Measurements from ENCODE around the gene TCN2. TPM values are rescaled to one million over a fixed set of nuclear protein-coding genes. Genes with fewer than 3 reads are reported as not detected.
A peak's percentile ranks its signal among the peaks of the same experiment; 100 is the strongest.
"Not testable (repeated sequence)": the region's sequence is repeated elsewhere in the genome, so short reads cannot be mapped to it uniquely, and the experiment has no call there.

Gene TCN2
- total RNA-seq, 1 donor from 2014 or later: 16.7 TPM

DNA sequence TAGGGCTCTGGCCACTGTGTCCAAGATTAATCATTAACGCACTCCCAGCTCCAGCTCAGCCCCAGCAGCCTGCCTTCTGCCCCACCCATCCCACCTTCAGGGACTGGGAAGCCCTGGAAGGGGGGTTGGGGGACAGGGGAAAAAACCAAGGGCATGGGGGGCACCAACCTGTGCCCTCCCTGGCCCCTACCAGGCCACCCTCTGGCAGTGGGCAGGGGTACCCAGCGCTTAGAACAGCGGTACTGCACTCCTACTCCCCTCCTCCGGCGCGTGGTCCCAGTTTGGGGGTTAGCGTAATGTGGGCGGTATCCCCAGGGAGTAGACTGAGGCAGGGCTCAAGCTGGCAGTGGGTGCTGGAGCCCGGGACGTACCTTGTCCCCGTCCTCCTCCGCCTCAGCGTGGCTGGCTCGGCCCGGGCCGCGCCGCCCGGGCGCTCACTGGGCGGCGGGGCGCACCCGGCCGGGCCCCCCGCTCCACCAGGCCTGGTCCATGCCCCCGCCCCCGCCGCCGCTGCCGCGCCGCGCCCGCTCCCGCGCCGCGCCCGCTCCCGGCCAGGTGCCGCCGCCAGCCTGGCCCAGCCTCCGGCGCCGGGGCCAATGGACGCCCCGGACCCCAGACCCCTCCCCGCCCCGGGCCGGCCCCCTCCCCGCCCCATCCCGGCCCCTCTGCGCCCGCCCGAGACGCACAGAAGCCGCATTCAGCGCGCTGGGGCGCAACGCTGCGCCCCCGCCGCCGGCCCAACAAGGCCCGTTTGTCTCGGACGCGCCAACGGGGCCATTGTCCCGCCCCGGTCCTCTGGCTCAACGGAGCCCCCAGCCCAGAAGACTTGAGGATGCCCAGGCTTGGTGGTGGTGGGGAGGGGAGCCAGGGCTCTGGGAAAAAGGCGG is 32.6 kb upstream of the TCN2 start, which contains the start of gene GAL3ST1:
TSS of gene GAL3ST1 (minus strand) at position 571 of the 887 bp plus-strand sequence. CDS start 17,273 bp downstream, outside the sequence.
- intact Hi-C loops (cut with DNase I): no loop called here
- DNase-seq (ENCODE audit: missing footprints) (no peak), ATAC-seq (no peak)

DNA sequence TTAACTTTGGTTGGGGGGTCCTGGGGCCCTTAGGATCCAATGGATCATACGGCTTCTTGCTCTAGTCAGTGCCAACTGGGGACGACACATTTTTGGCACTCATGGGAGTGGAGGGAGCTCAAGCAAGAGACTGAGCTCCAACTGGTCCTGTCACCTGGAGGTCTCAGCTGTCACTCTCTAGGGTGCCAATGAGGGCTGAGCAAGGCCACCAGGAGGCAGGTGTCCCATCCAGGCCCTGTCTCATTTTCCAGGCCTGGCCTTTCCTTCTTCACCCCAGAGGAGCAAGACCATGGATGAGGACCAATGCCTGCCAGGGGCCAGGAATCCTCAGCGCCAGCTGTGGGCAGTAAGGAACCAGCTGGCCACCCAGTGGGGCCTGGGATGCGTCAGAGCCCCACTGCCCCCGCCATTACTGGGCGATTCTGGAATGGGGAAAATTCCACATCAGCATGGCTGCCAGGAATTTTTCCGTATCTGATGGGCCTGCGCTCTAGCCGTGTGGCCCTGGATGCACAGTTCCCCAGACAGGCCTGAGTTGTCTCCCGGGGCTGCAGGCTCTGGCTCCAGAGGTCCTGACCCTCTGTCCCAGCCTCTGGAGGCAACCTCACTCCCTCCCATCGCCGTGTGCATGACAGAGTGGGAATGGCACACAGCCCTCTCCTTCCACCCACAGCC is 31.8 kb upstream of the TCN2 start:
- ATAC-seq (peak; percentile 38), DNase-seq (ENCODE audit: missing footprints) (no peak)
- intact Hi-C loops (cut with DNase I): no loop called here

DNA sequence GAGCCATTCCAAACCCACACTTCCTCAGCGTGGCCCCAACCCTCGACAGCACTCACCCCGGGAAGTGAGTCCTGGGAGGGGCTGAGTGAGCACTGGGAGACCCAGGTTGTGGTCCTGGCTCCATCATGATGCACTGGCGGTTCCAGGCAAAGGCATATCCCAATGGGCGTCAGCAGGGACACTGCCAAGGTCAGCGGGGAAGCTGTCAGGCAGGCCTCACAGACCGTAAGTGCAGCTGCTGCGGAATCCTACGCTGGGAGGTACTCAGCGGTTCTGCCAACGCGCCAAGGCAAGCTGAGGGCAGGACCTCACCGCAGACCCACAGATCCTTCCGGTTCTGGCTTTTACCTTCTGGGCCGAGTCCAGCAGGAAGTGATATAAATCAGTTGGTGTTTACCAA is 31.1 kb upstream of the TCN2 start:
- DNase-seq (ENCODE audit: missing footprints): no peak
- no peak for ATAC-seq
- intact Hi-C loops (cut with DNase I): no loop called here

DNA sequence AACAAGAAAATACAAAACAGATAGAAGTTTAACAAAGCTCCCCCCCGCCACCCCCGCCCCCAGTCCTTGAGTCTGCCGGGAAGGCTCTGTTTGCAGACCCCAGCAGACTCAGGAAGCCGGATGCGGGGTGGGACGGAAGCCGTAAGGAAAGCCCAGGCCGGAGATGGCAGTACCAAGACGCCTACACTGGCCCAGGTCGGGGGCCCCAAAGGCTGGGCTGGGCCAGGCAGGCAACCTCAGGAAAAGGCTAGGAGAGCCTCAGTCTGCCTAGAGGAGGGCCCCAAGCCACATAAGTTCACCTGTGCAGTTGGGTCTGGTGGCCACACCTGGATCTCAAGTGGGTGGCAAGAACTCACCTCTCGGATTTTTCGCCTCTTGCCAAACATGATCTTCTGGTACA is 28.5 kb upstream of the TCN2 start:
- intact Hi-C loops (cut with DNase I): no loop called here
- DNase-seq (ENCODE audit: missing footprints) (no peak), ATAC-seq (no peak)

DNA sequence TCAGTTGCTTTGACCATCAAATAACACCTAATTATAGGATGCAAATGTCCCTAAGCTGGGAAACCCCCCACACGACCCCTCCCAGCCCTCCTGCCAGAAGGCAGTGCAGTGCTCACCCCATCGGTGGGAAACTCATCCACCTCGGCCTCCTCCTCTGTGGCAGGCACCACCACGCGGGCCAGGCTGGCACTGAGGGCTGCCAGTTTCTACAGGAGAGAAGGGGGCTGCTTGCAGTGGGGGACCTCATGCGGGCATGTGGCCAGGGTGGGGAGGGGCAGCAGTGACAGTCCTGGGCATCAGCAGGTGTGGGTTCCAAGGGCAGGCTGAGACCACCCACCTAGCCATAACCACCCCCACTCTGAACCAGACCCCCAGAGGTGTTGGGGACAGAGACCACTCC is 26.1 kb upstream of the TCN2 start:
- intact Hi-C loops (cut with DNase I): no loop called here

DNA sequence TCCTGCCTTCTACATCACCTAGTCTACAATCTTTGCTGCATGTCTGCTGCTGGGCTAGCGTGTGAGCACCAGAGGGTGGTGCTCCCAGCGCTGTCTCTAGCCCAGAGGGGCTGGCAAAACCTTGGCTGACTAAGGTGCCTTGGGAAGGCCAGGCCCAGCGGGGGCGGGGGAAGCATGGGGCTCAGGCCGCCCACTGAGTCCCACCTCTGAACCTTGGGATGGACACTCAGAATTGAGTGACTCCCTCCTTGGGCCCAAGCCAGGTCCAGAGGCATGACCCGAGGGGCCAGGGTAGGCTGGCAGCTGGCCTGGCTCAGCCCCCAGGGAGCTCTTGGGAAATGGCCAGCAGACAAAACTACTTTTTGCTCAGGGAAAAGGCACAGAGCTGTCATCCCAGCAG is 24.9 kb upstream of the TCN2 start:
- no peak for ATAC-seq
- intact Hi-C loops (cut with DNase I): no loop called here
- no peak for DNase-seq (ENCODE audit: missing footprints)

More for the DNA sequence above, 26.1 kb upstream of the TCN2 start:
- ATAC-seq (no peak), DNase-seq (ENCODE audit: missing footprints) (no peak)

DNA sequence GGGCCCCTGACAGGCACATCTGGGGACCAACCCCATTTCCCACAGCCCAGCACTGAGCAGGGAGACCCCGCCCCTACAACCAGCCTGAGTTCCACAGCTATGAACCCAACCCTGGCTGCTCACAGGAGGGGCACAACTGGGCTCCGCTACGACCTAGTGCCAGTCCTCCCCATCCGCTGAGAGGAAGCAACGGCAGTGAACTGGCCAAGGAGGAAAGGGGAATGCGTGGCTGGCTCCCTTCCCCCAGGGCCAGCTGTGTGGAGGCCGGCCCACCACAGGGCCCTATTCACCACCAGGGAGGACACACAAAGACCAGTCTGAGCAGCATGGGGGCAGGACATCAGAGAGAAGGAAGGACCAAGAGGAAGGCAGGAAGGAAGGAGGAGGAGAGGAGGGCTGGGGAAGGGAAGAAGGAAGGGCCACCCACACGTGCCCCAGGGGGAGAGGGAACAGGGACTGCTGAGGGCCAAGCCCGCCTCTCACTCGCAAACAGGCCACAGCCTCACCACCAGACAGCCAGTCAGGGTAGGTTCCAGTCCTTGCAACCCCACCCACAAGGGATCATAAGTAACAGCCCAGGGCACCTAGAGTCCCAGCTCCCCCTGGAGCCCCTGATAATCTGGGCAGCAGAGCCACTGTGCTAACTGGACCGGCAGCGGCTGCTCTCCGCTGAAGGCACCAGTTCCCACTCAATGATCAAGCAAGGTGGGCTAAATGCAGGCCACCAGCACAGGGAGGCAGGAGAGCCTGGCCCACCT is 24.0 kb upstream of the TCN2 start:
- ATAC-seq (no peak), DNase-seq (ENCODE audit: missing footprints) (no peak)
- intact Hi-C loops (cut with DNase I): no loop called here

DNA sequence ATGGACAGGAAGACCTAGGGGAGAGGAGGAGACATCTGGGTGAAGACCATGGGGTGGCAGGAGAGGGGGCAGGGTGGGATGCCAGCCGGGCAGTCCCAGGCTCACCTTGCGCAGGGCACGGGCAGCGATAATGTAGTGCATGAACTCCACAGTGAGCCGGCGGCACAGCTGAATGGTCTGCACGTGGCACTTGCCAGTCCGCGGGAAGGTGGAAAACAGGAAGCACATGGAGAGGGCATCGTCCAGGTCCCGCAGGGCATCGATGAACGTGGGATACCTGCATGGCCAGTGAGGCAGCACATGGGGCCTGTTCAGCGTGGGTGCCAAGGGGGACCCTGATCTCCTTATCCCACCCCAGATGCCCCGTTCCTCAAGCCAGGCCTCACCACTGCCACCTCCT is 22.5 kb upstream of the TCN2 start:
- DNase-seq (ENCODE audit: missing footprints): no peak
- ATAC-seq: no peak
- intact Hi-C loops (cut with DNase I): no loop called here

DNA sequence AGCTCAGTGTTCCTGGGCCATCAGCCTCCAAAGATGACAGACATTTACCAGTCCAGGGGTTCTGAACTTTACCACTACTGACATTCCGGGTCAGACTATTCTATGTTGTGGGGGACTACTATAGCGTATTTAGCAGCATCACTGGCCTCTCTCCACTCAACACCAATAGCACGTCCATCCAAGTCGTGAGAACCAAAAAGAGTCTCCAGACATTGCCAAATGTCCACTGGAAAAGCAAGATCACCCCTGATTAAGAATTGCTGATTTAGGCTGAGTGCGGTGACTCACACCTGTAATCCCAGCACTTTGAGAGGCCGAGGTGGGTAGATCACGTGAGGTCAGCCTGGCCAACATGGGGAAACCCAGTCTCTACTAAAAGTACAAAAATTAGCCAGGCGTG is 20.6 kb upstream of the TCN2 start:
- no peak for DNase-seq (ENCODE audit: missing footprints)
- intact Hi-C loops (cut with DNase I): no loop called here
- ATAC-seq: no peak

DNA sequence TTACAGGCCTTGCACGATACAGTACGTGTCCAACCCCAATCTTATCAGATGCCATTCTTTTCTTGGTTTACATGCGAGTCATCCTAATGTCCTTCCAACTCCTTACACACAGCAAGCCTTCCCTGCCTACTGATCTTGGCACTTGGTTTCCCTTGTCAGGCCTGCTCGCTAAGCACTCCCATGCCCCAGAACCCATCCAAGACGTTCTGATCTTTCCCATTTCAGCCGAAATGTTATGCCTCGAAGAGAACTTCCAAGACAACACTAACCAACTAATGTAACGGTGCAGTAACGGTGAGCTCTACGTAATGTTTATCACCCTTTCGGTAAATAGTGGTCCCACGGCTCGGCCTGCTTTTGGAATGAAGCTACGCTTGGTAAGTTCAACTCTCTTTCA is 15.8 kb upstream of the TCN2 start:
- no peak for ATAC-seq
- intact Hi-C loops (cut with DNase I): no loop called here

DNA sequence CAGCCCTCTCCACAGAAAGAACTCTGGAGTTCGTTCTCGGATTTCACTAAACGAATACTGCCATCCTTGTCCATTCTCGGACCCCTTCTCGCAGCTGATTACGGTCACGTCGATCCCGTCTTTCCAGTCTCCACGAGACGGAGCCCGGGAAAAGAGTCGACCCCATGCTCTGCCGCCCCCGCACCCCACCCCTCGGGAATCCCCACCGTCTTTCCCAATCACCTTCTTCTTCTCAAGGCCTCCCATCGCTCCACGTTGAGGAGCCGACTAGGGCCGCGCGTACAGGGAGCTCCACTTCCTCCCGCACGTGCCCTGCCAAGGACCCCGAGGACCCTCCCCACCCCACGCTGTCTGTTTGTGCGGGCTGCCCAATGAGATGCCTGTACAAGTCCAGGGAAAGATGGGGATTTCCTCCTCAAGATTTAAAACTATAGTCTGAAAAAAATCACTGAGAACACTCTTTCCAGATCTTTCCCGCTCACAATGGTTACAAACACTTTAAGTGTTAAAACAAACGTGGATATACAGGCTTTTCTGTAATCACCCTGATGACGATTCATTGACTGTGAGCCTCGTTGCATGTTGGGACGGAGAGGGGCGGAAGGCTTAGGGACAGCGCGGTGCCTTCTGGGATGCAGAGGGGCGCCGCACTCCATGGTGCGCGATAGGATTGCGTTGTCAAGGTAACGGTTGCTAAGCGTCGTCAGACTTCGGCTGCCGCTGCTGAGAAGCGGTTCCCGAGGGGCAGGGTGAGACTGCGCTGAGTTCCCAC is 15.2 kb upstream of the TCN2 start, which contains the start of gene PES1:
TSS of gene PES1 (minus strand) at position 323 of the 772 bp plus-strand sequence. CDS start at position 246, 77 bp downstream.
- ATAC-seq (peak; percentile 100), DNase-seq (ENCODE audit: missing footprints) (peak; percentile 96)
- intact Hi-C loops (cut with DNase I): loop anchor here (2.0 kb wide), 1 partner anchor 43 kb away; the partner anchor contains the start of gene SLC35E4

More for the DNA sequence above, 15.8 kb upstream of the TCN2 start:
- no peak for DNase-seq (ENCODE audit: missing footprints)

DNA sequence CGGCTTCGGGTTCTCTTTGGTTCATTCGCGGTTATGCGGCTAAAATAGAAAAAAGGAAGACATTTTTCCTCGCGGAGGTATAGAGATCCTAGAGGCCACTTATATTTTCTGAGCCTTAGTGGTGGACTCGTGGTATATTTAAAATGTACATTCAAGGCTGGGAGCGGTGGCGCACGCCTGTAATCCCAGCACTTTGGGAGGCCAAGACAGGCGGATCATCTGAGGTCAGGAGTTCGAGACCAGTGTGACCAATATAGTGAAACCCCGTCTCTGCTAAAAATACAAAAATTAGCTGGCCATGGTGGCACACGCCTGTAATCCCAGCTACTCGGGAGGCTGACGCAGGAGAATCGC is 14.6 kb upstream of the TCN2 start:
- DNase-seq (ENCODE audit: missing footprints); ATAC-seq: not testable (repeated sequence)
- intact Hi-C loops (cut with DNase I): loop anchor here (2.0 kb wide), 1 partner anchor 42 kb away; the partner anchor contains the start of gene SLC35E4

DNA sequence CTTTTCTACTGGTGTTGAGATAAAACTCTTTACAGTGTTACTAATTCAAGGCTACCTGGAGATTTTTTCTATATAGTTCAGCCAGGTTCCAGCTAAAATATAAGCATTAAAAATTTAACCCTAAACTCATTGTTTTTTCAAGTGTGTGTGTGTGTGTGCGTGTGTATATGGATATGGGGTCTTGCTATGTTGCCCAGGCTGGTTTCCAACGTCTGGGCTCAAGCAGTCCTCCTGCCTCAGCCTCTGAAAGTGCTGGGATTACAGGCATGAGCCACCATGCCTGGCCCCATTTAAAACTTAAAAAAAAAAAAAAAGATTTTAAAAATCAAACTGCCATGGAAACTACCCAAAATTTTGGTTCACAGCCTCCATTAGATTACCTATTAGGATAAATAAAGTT is 10.8 kb upstream of the TCN2 start:
- DNase-seq (ENCODE audit: missing footprints) (no peak), ATAC-seq (no peak)
- intact Hi-C loops (cut with DNase I): no loop called here

DNA sequence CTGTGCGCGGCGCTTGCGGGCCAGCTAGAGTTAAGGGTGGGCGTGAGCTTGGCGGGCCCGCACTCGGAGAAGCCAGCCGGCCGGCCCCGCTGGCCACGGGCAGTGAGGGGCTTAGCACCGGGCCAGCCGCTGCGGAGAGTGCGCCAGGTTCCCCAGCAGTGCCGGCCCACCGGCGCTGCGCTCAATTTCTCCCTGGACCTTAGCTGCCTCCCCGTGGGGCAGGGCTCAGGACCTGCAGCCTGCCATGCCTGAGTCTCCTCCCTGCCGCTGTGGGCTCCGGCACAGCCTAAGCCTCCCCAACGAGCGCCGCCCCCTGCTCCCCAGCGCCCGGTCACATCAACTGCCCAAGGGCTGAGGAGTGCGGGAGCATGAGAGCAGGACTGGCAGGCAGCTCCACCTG is 10.1 kb upstream of the TCN2 start:
- intact Hi-C loops (cut with DNase I): no loop called here
- ATAC-seq (no peak), DNase-seq (ENCODE audit: missing footprints) (peak; percentile 57)

DNA sequence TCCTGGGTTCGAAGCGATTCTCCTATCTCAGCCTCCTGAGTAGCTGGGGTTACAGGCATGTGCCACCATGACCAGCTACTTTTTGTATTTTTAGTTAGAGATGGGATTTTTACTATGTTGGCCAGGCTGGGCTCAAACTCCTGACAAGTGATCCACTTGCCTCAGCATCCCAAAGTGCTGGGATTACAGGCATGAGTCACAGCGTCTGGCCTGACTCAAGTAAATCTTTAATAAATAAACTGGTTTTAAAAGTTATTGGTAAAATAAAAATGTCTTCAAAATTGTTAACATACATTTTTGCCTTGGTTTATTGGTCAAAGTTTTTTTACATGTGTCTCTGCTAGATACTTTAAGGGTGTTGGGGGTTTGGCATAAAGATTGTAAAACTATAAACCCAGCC is 8.0 kb upstream of the TCN2 start:
- intact Hi-C loops (cut with DNase I): no loop called here
- ATAC-seq: no peak
- no peak for DNase-seq (ENCODE audit: missing footprints)

DNA sequence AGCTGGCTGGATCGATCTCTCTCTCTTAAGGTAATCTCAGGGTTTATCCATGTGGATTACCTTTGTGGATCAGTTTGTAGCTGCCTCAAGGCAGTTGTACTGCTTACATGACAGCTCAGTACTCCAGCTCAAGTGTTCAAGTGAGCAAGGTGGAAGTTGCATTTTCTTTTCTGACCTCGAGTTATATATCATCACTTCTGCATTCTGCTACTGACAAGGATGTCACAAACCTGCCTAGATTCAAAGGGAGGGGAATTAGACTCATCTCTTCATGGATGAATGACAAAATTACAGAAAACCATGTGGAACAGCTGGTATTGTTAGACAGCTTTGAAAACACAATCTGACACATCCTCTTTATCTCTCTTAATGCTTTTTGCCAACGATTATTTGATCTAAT is 6.1 kb upstream of the TCN2 start:
- intact Hi-C loops (cut with DNase I): no loop called here
- no peak for ATAC-seq

DNA sequence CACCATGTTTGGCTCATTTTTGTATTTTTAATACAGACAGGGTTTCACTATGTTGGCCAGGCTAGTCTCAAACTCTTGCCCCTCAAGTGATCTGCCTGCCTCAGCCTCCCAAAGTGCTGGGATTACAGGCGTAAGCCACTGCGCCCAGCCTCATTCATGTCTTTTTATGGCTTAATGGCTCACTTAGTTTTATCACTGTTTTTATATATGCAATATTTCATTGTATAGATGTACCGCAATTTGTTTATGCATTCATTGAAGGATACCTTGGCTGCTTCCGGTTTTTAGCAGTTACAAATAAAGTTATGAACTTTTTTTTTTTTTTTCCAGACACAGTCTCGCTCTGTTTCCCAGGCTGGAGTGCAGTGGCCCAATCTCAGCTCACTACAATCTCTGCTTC is 5.5 kb upstream of the TCN2 start:
- intact Hi-C loops (cut with DNase I): no loop called here
- no peak for ATAC-seq
- no peak for DNase-seq (ENCODE audit: missing footprints)

More for the DNA sequence above, 6.1 kb upstream of the TCN2 start:
- no peak for DNase-seq (ENCODE audit: missing footprints)

DNA sequence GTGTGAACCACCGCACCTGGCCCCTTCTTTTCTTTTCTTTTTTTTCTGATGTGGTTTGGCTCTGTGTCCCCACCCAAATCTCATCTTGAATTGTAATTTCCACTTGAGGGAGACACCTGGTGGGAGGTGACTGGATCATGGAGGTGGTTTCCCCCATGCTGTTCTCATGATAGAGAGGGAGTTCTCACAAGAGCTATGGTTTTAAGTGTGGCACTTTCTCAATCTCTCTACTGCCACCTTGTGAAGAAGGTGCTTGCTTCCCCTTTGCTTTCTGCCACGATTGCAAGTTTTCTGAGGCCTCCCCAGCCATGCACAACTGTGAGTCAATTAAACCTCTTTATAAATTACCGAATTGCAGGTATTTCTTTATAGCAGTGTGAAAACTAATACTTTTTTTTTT is 4.9 kb upstream of the TCN2 start:
- no peak for ATAC-seq
- intact Hi-C loops (cut with DNase I): no loop called here
- DNase-seq (ENCODE audit: missing footprints): no peak

DNA sequence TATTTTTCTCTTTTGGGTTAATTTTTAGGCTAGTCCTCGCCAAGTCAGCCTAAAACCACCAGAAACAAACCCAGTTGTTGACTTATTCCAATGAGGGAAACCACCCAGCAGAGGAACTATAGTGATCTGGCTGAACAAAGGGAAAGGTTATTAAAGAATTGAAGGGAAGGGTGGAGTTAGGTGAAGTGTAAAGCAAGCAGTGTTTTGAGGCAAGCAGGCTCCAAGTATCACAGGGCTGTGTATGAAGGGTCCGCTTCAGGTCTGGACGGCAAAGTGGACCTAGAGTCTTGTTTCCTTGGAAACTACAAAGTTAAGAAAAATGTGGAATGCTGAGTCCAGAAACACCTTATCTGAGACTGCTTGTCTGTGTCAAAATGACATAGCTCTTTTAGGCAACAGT is 3.2 kb upstream of the TCN2 start:
- ATAC-seq: no peak
- intact Hi-C loops (cut with DNase I): no loop called here
- DNase-seq (ENCODE audit: missing footprints): no peak

All from Right ventricle myocardium inferior (tissue), 1 donor.